Suprapubic skin (tissue), 4 donors: ENCODE data around the gene SAMD13. TPM values are rescaled to one million over a fixed set of nuclear protein-coding genes. Genes with fewer than 3 reads are reported as not detected.

ENCODE experiments used
- DNase-seq, 2 donors: peaks; one replicate each; pipeline ENCODE4 v3.0.0-alpha.2; 2019; ENCODE audit warnings: low spot score in 2 of 2
- H3K27ac ChIP-seq: fragments of 200-600 bp; sonication (generic); one replicate; pipeline ENCODE4 v1.5.1; 2019
- H3K27me3 ChIP-seq: fragments of 200-600 bp; sonication (generic); one replicate; pipeline ENCODE4 v1.5.1; 2019
- H3K36me3 ChIP-seq: fragments of 200-600 bp; sonication (generic); one replicate; pipeline ENCODE4 v1.5.1; 2019
- H3K4me1 ChIP-seq: fragments of 200-600 bp; sonication (generic); one replicate; pipeline ENCODE4 v1.5.1; 2019
- H3K4me3 ChIP-seq: fragments of 200-600 bp; sonication (generic); one replicate; pipeline ENCODE4 v1.5.1; 2019; ENCODE audit warnings: mild to moderate bottlenecking
- H3K9me3 ChIP-seq: fragments of 200-600 bp; sonication (generic); one replicate; pipeline ENCODE4 v1.5.1; 2019
- CTCF ChIP-seq, 2 donors: fragments of 200-600 bp in 1 of 2; fragments of 450-650 bp in 1 of 2; sonication (generic) in 1 of 2; IDR thresholded peaks; one replicate each; pipeline ENCODE4 v1.5.1; 2016 to 2019; ENCODE audit warnings: antibody characterized with exemption in 2 of 2, mild to moderate bottlenecking in 1 of 2, moderate library complexity in 1 of 2
- EP300 ChIP-seq: sonication (generic); formaldehyde crosslinking; IDR thresholded peaks from one replicate; pipeline ENCODE4 v1.6.1; 2017; ENCODE audit warnings: antibody characterized with exemption
- POLR2A ChIP-seq, 2 donors: fragments of 450-650 bp; IDR thresholded peaks; one replicate each; pipeline ENCODE4 v1.6.1; 2017; ENCODE audit warnings: antibody characterized with exemption in 2 of 2, mild to moderate bottlenecking in 2 of 2, moderate library complexity in 2 of 2
- POLR2AphosphoS5 ChIP-seq, 3 donors: sonication (generic); formaldehyde crosslinking; IDR thresholded peaks; one replicate each; pipeline ENCODE4 v1.6.1; 2017; ENCODE audit warnings: antibody characterized with exemption in 3 of 3
- WGBS: methylation state at CpG from one replicate; pipeline ENCODE4 v1.1.5; 2018; 5-methylcytosine and 5-hydroxymethylcytosine counted together
- total RNA-seq, 4 donors: library from RNA; depleted of rRNA; stranded (reverse); fragments of >200 nt; gene quantifications; one replicate each; pipeline ENCODE4 v1.1.0, GENCODE V29; 2016

SAMD13 gene
- total RNA-seq, 4 donors from 2014 or later: 0.89 to 2.9 (median 1.5) TPM

- TF ChIP-seq POLR2A (IDR thresholded peaks at IDR 0.05): no peak
- no peak for TF ChIP-seq CTCF (IDR thresholded peaks at IDR 0.05)
- no peak for TF ChIP-seq EP300
- no peak for TF ChIP-seq POLR2AphosphoS5 (IDR thresholded peaks at IDR 0.05)
- WGBS: 43% methylated on average over 3 of the region's 3 CpGs
- Histone ChIP-seq H3K27me3 (no peaks in the 10 kb centered on the region), H3K4me3 (peak overlapping the region; percentile 37), H3K27ac (peak overlapping the region; percentile 71), H3K4me1 (peaks cover 41% of the 10 kb centered on the region), H3K36me3 (no peaks in the 10 kb centered on the region), H3K9me3 (no peaks in the 10 kb centered on the region)
- DNase-seq: no peak
Measured at GRCh38 chr1:84303314-84303830, 1.9 kb downstream of the SAMD13 start.

GRCh38 chr1:84307398-84307797, 5.9 kb downstream of the SAMD13 start:
- Histone ChIP-seq H3K4me1 (peaks cover 10% of the 10 kb centered on the region), H3K36me3 (no peaks in the 10 kb centered on the region), H3K4me3 (no peak overlapping the region), H3K9me3 (no peaks in the 10 kb centered on the region), H3K27ac (no peak overlapping the region), H3K27me3 (no peaks in the 10 kb centered on the region)
- WGBS: 95% methylated on average over 2 of the region's 2 CpGs
- no peak for TF ChIP-seq CTCF (IDR thresholded peaks at IDR 0.05)
- no peak for TF ChIP-seq EP300
- TF ChIP-seq POLR2A (IDR thresholded peaks at IDR 0.05): no peak
- no peak for TF ChIP-seq POLR2AphosphoS5 (IDR thresholded peaks at IDR 0.05)
- no peak for DNase-seq

GRCh38 chr1:84311296-84311695, 9.8 kb downstream of the SAMD13 start:
- WGBS: 68% methylated on average over 2 of the region's 2 CpGs
- TF ChIP-seq POLR2A (IDR thresholded peaks at IDR 0.05): no peak
- no peak for DNase-seq

GRCh38 chr1:84319662-84320061, 18.2 kb downstream of the SAMD13 start:
- Histone ChIP-seq H3K36me3 (no peaks in the 10 kb centered on the region), H3K9me3 (no peaks in the 10 kb centered on the region), H3K4me3 (no peak overlapping the region), H3K27me3 (no peaks in the 10 kb centered on the region), H3K4me1 (no peaks in the 10 kb centered on the region), H3K27ac (no peak overlapping the region)
- 45% methylated on average over 1 of the region's 1 CpG for WGBS
- DNase-seq: no peak
- TF ChIP-seq CTCF (IDR thresholded peaks at IDR 0.05) (no peak), EP300 (no peak), POLR2A (IDR thresholded peaks at IDR 0.05) (no peak), POLR2AphosphoS5 (IDR thresholded peaks at IDR 0.05) (no peak)

More at GRCh38 chr1:84311296-84311695, 9.8 kb downstream of the SAMD13 start:
- no peaks in the 10 kb centered on the region for H3K9me3 ChIP-seq
- no peaks in the 10 kb centered on the region for H3K27me3 ChIP-seq
- H3K4me3 ChIP-seq: no peak overlapping the region
- no peak overlapping the region for H3K27ac ChIP-seq
- no peaks in the 10 kb centered on the region for H3K4me1 ChIP-seq
- no peaks in the 10 kb centered on the region for H3K36me3 ChIP-seq

GRCh38 chr1:84327830-84328229, 26.3 kb downstream of the SAMD13 start:
- no peak for DNase-seq
- Histone ChIP-seq H3K27ac (no peak overlapping the region), H3K9me3 (no peaks in the 10 kb centered on the region), H3K36me3 (no peaks in the 10 kb centered on the region), H3K4me3 (no peak overlapping the region), H3K4me1 (no peaks in the 10 kb centered on the region), H3K27me3 (no peaks in the 10 kb centered on the region)
- WGBS: 92% methylated on average over 3 of the region's 3 CpGs
- TF ChIP-seq CTCF (IDR thresholded peaks at IDR 0.05) (no peak), POLR2AphosphoS5 (IDR thresholded peaks at IDR 0.05) (no peak), EP300 (no peak), POLR2A (IDR thresholded peaks at IDR 0.05) (no peak)
